RWPE1 (cell line): ENCODE results near the gene KAT2B.

ENCODE experiments used
- CTCF ChIA-PET: fragments of 350-600 bp; sonication (Branson Sonifier 250); formaldehyde crosslinking; extraction: SDS; loops from one replicate; lab custom pipeline; 2021; lab: Yijun Ruan, JAX
- POLR2A ChIA-PET: fragments of 400-600 bp; formaldehyde crosslinking; extraction: SDS; loops from one replicate; lab custom pipeline; 2020; ENCODE audit warnings: antibody characterized with exemption; ENCODE audit not compliant: low non-redundant PET; lab: Yijun Ruan, JAX
- DNase-seq: peaks from one replicate; pipeline ENCODE4 v3.0.0; 2012; ENCODE audit warnings: low spot score
- H3K27ac ChIP-seq: fragments of 450-650 bp; 2 replicates; pipeline ENCODE4 v1.5.1; 2017
- TF ChIP-seq, protein P1 (sequence below): fragments of 450-650 bp; conservative IDR thresholded peaks from 2 replicates; pipeline ENCODE4 v1.5.1; 2017; ENCODE audit warnings: low read depth, mild to moderate bottlenecking

The KAT2B gene

GRCh38 chr3:20055842-20056241 lies 15.6 kb downstream of the KAT2B start:
- DNase-seq: no peak
- POLR2A ChIA-PET: no interaction called here
- TF ChIP-seq, protein P1, sequence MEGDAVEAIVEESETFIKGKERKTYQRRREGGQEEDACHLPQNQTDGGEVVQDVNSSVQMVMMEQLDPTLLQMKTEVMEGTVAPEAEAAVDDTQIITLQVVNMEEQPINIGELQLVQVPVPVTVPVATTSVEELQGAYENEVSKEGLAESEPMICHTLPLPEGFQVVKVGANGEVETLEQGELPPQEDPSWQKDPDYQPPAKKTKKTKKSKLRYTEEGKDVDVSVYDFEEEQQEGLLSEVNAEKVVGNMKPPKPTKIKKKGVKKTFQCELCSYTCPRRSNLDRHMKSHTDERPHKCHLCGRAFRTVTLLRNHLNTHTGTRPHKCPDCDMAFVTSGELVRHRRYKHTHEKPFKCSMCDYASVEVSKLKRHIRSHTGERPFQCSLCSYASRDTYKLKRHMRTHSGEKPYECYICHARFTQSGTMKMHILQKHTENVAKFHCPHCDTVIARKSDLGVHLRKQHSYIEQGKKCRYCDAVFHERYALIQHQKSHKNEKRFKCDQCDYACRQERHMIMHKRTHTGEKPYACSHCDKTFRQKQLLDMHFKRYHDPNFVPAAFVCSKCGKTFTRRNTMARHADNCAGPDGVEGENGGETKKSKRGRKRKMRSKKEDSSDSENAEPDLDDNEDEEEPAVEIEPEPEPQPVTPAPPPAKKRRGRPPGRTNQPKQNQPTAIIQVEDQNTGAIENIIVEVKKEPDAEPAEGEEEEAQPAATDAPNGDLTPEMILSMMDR: no peak
- CTCF ChIA-PET: no interaction called here
- H3K27ac ChIP-seq: no peak overlapping the region

- ChIA-PET POLR2A (interaction anchor here (0.5 kb wide), 1 partner anchor 22 kb away, joined by 3 read pairs; no protein-coding TSS in a partner anchor), CTCF (no interaction called here)
- H3K27ac ChIP-seq: peak overlapping the region; percentile 72
- peak; percentile 81 for DNase-seq
- TF ChIP-seq, protein P1: no peak
Measured at GRCh38 chr3:20056725-20057611, 16.7 kb downstream of the KAT2B start.

DNA sequence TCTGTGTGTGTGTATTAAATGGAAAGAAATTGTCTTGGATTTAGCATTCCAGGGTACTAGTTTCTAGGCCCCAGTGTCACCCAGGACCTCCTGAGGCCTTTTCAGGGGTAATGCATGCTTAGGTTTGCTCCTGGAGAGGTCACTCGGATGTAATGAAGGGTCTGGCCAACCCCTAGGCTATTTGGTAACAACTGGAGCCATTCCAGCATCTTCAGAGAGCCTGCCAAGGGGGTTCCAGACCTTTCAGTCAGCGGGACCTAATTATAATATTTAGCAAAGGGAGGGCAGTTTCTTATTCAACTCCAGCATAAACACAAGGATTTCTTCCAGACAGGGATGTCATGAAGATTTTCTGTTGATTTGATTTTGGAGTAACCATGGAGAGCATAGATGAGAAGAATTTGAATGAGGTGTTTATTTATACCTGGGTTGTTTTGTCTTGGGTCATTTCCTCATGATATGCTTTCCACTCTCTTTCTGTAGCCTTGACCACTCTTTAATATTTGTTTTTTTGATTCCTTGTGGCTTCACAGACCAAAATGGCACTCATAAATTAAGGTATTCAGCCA lies 17.4 kb downstream of the KAT2B start:
- H3K27ac ChIP-seq: peak overlapping the region; percentile 72

DNA sequence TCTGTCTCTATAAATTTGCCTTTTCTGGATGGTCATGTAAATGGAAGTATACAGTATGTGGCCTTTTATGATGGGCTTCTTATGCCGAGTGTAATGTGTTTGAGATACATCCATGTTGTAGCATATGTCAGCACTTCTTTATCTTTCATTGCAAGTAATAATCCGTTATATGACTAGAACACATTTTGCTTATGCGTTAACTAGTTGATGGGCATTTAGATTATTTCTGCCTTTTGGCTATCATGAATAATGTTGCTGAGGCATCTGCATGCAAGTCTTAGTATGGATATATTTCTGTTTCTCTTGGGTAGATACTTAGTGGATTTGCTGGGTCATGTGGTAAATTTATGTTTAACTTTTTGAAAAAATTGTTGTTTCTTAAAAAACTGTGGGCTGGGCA lies 19.7 kb downstream of the KAT2B start:
- DNase-seq: no peak
- CTCF ChIA-PET: no interaction called here
- TF ChIP-seq, protein P1: no peak
- peak overlapping the region; percentile 55 for H3K27ac ChIP-seq
- POLR2A ChIA-PET: no interaction called here

More for the DNA sequence above, 17.4 kb downstream of the KAT2B start:
- ChIA-PET POLR2A (interaction anchor here (0.5 kb wide), 1 partner anchor 21 kb away, joined by 3 read pairs; no protein-coding TSS in a partner anchor), CTCF (no interaction called here)
- no peak for DNase-seq
- TF ChIP-seq, protein P1: no peak

- H3K27ac ChIP-seq: no peak overlapping the region
- TF ChIP-seq, protein P1: no peak
- no peak for DNase-seq
- ChIA-PET CTCF (no interaction called here), POLR2A (no interaction called here)
Measured at GRCh38 chr3:20060974-20061685, 20.9 kb downstream of the KAT2B start.

DNA sequence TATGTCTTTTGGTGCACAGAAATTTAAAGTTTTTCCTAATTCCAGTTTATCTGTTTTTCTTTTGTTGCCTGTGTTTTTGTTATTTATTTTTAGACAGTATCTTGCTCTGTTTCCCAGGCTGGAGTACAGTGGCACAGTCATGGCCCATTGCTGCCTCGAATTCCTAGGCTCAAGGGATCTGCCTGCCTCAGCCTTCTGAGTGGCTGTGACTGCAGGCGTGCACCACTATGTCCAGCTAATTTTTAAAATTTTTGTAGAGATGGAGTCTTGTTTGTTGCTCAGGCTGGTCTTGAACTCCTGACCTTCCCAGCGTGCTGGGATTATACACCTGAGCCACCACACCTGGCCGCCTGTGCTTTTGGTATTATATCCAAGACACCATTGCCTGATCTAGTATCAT lies 22.8 kb downstream of the KAT2B start:
- peak overlapping the region; percentile 51 for H3K27ac ChIP-seq
- POLR2A ChIA-PET: no interaction called here
- DNase-seq: no peak
- TF ChIP-seq, protein P1: no peak
- CTCF ChIA-PET: no interaction called here
